Neural progenitor cell (in vitro differentiated cells): ENCODE results near the gene AP1M1. TPM values are rescaled to one million over a fixed set of nuclear protein-coding genes. Genes with fewer than 3 reads are reported as not detected.

Experiments
- DNase-seq: peaks from one replicate; pipeline ENCODE4 v3.0.0-alpha.2; 2016; ENCODE audit warnings: low spot score
- H2AFZ ChIP-seq: fragments of 200-600 bp; sonication (generic); replicated peaks from 2 replicates; pipeline ENCODE4 v1.6.1; 2016; ENCODE audit warnings: antibody characterized with exemption
- H3F3A ChIP-seq: fragments of 200-600 bp; sonication (generic); 2 replicates; pipeline ENCODE4 v1.6.1; 2016; ENCODE audit warnings: antibody characterized with exemption, low read depth
- H3K27ac ChIP-seq: fragments of 200-600 bp; sonication (generic); 2 replicates; pipeline ENCODE4 v1.5.1; 2016; ENCODE audit warnings: mild to moderate bottlenecking
- H3K27me3 ChIP-seq: fragments of 200-600 bp; sonication (generic); 2 replicates; pipeline ENCODE4 v1.6.1; 2016; ENCODE audit warnings: mild to moderate bottlenecking, moderate library complexity
- H3K36me3 ChIP-seq: fragments of 200-600 bp; sonication (generic); 2 replicates; pipeline ENCODE4 v1.5.1; 2016
- H3K4me1 ChIP-seq: fragments of 200-600 bp; sonication (generic); 2 replicates; pipeline ENCODE4 v1.6.1; 2016; ENCODE audit warnings: mixed run types
- H3K4me2 ChIP-seq: fragments of 200-600 bp; sonication (generic); 2 replicates; pipeline ENCODE4 v1.6.1; 2016
- H3K4me3 ChIP-seq: fragments of 200-600 bp; sonication (generic); 2 replicates; pipeline ENCODE4 v1.5.1; 2016
- H3K79me2 ChIP-seq: fragments of 200-600 bp; sonication (generic); 2 replicates; pipeline ENCODE4 v1.6.1; 2016; ENCODE audit warnings: low read depth
- H3K9ac ChIP-seq: fragments of 200-600 bp; sonication (generic); 2 replicates; pipeline ENCODE4 v1.6.1; 2016
- H3K9me3 ChIP-seq: fragments of 200-600 bp; sonication (generic); 2 replicates; pipeline ENCODE4 v1.5.1; 2016; ENCODE audit warnings: low read depth
- H4K20me1 ChIP-seq: fragments of 200-600 bp; sonication (generic); 2 replicates; pipeline ENCODE4 v1.6.1; 2016; ENCODE audit warnings: low read depth
- H3K27ac Mint-ChIP-seq: 3 replicates; pipeline ENCODE4 v1.8.0; 2021; ENCODE audit warnings: mixed read lengths
- H3K27me3 Mint-ChIP-seq: 2 replicates; pipeline ENCODE4 v1.8.0; 2022; ENCODE audit warnings: low read depth, mild to moderate bottlenecking, inconsistent platforms, moderate library complexity, mixed read lengths; ENCODE audit not compliant: insufficient read depth
- H3K36me3 Mint-ChIP-seq: 3 replicates; pipeline ENCODE4 v1.8.0; 2021; ENCODE audit warnings: mixed read lengths
- H3K4me1 Mint-ChIP-seq: 3 replicates; pipeline ENCODE4 v1.8.0; 2021; ENCODE audit warnings: mixed read lengths
- H3K4me3 Mint-ChIP-seq: 3 replicates; pipeline ENCODE4 v1.8.0; 2021; ENCODE audit warnings: mild to moderate bottlenecking, moderate library complexity, mixed read lengths
- H3K9me3 Mint-ChIP-seq: 3 replicates; pipeline ENCODE4 v1.8.0; 2020; ENCODE audit warnings: mixed read lengths
- CTCF ChIP-seq: fragments of 200-600 bp; sonication (generic); IDR thresholded peaks from 2 replicates; pipeline ENCODE4 v1.5.1; 2017; ENCODE audit warnings: antibody characterized with exemption, mild to moderate bottlenecking
- EZH2 ChIP-seq: fragments of 200-600 bp; sonication (generic); IDR thresholded peaks from 2 replicates; pipeline ENCODE4 v1.6.1; 2017; ENCODE audit warnings: antibody characterized with exemption, mild to moderate bottlenecking, moderate library complexity
- EZH2phosphoT487 ChIP-seq: fragments of 200-600 bp; sonication (generic); IDR thresholded peaks from 2 replicates; pipeline ENCODE4 v1.6.1; 2017; ENCODE audit warnings: antibody characterized with exemption
- total RNA-seq: library from RNA; depleted of rRNA; stranded (reverse); fragments of >200 nt; gene quantifications from 2 replicates; pipeline ENCODE4 v1.2.3, GENCODE V29; 2015; ENCODE audit warnings: low replicate concordance

The AP1M1 gene
- total RNA-seq, 1 donor from 2014 or later, result 26.5 TPM

GRCh38 chr19:16208847-16209665, 11.3 kb downstream of the AP1M1 start:
- no peak overlapping the region for H3K4me3 Mint-ChIP-seq
- no peaks in the 10 kb centered on the region for H3K27me3 Mint-ChIP-seq
- no peak overlapping the region for H2AFZ ChIP-seq
- no peak overlapping the region for H3K9ac ChIP-seq
- no peaks in the 10 kb centered on the region for H3F3A ChIP-seq
- peaks cover 12% of the 10 kb centered on the region for H3K9me3 Mint-ChIP-seq
- H3K79me2 ChIP-seq, result peaks cover 12% of the 10 kb centered on the region
- H3K4me1 Mint-ChIP-seq, result peaks cover 12% of the 10 kb centered on the region
- TF ChIP-seq EZH2phosphoT487 (no peak), CTCF (no peak), EZH2 (no peak)
- H3K36me3 ChIP-seq, result no peaks in the 10 kb centered on the region
- no peak overlapping the region for H3K27ac ChIP-seq
- H3K4me3 ChIP-seq, result no peak overlapping the region
- no peak overlapping the region for H3K4me2 ChIP-seq
- no peaks in the 10 kb centered on the region for H3K4me1 ChIP-seq
- H4K20me1 ChIP-seq, result no peaks in the 10 kb centered on the region
- H3K27ac Mint-ChIP-seq, result no peak overlapping the region
- H3K27me3 ChIP-seq, result no peaks in the 10 kb centered on the region
- no peak for DNase-seq
- peaks cover 47% of the 10 kb centered on the region for H3K36me3 Mint-ChIP-seq
- H3K9me3 ChIP-seq, result no peaks in the 10 kb centered on the region

- no peak overlapping the region for H3K9ac ChIP-seq
- H3K4me2 ChIP-seq, result no peak overlapping the region
- H3K36me3 ChIP-seq, result no peaks in the 10 kb centered on the region
- no peak overlapping the region for H2AFZ ChIP-seq
- Mint-ChIP-seq H3K9me3 (peaks cover 12% of the 10 kb centered on the region), H3K27ac (no peak overlapping the region), H3K27me3 (no peaks in the 10 kb centered on the region), H3K4me1 (peaks cover 12% of the 10 kb centered on the region), H3K4me3 (no peak overlapping the region), H3K36me3 (peaks cover 47% of the 10 kb centered on the region)
- H4K20me1 ChIP-seq, result no peaks in the 10 kb centered on the region
- no peaks in the 10 kb centered on the region for H3K27me3 ChIP-seq
- H3K79me2 ChIP-seq, result peaks cover 12% of the 10 kb centered on the region
- no peak for DNase-seq
- H3K27ac ChIP-seq, result no peak overlapping the region
- no peaks in the 10 kb centered on the region for H3K9me3 ChIP-seq
- no peak overlapping the region for H3K4me3 ChIP-seq
- TF ChIP-seq EZH2, result no peak
- TF ChIP-seq CTCF, result no peak
- H3F3A ChIP-seq, result no peaks in the 10 kb centered on the region
- no peaks in the 10 kb centered on the region for H3K4me1 ChIP-seq
These were observed 12.5 kb downstream of the AP1M1 start for GRCh38 chr19:16210168-16210567.

- Histone ChIP-seq H3K36me3 (no peaks in the 10 kb centered on the region), H3K4me2 (no peak overlapping the region), H3K4me3 (no peak overlapping the region), H3K79me2 (peaks cover 12% of the 10 kb centered on the region), H3F3A (no peaks in the 10 kb centered on the region), H3K9ac (no peak overlapping the region), H4K20me1 (no peaks in the 10 kb centered on the region), H3K27ac (no peak overlapping the region), H2AFZ (no peak overlapping the region), H3K4me1 (no peaks in the 10 kb centered on the region), H3K27me3 (no peaks in the 10 kb centered on the region), H3K9me3 (no peaks in the 10 kb centered on the region)
- peaks cover 12% of the 10 kb centered on the region for H3K4me1 Mint-ChIP-seq
- peaks cover 5% of the 10 kb centered on the region for H3K27me3 Mint-ChIP-seq
- H3K4me3 Mint-ChIP-seq, result no peak overlapping the region
- H3K36me3 Mint-ChIP-seq, result peaks cover 55% of the 10 kb centered on the region
- H3K27ac Mint-ChIP-seq, result no peak overlapping the region
- TF ChIP-seq CTCF, result no peak
- DNase-seq, result no peak
- peaks cover 12% of the 10 kb centered on the region for H3K9me3 Mint-ChIP-seq
These were observed 15.4 kb downstream of the AP1M1 start for GRCh38 chr19:16213076-16213475.
